Naive thymus-derived CD4-positive, alpha-beta T cell (primary cell): ENCODE results near the gene PEX26. TPM values are rescaled to one million over a fixed set of nuclear protein-coding genes. Genes with fewer than 3 reads are reported as not detected.
A peak's percentile ranks its signal among the peaks of the same experiment; 100 is the strongest.

ENCODE experiments used
- ATAC-seq: fragments of 150-1000 bp; cut with Tn5 transposase; 2 replicates; pipeline ENCODE4 v1.10.0; 2021; ENCODE audit warnings: mild to moderate bottlenecking, moderate library complexity
- CTCF ChIA-PET: fragments of 350-600 bp; sonication (Branson Sonifier 250); formaldehyde crosslinking; loops from one replicate; lab custom pipeline; 2021; ENCODE audit warnings: antibody characterized with exemption; lab: Charles Lee
- POLR2A ChIA-PET: fragments of 350-600 bp; sonication (Branson Sonifier 250); formaldehyde crosslinking; loops from one replicate; lab custom pipeline; 2021; ENCODE audit warnings: antibody characterized with exemption, inconsistent platforms; lab: Charles Lee
- DNase-seq, 9 donors: peaks; one replicate each; pipeline versions ENCODE4 v3.0.0 to v3.0.0-alpha.2; 2020 to 2022; ENCODE audit warnings: mixed read lengths in 1 of 9
- H3K27ac ChIP-seq: one replicate; pipeline ENCODE4 v1.7.0; 2013; ENCODE audit warnings: mild to moderate bottlenecking, low read depth, low read length, moderate library complexity
- H3K27me3 ChIP-seq, 2 donors: one replicate each; pipeline ENCODE4 v1.7.0; 2013; ENCODE audit warnings: low read length in 2 of 2, mild to moderate bottlenecking in 2 of 2, moderate library complexity in 2 of 2; ENCODE audit not compliant: control insufficient read depth in 2 of 2, insufficient read depth in 2 of 2
- H3K36me3 ChIP-seq, 3 experiments: 1 replicate in 2 of 3; 2 replicates in 1 of 3; pipeline ENCODE4 v1.7.0; 2013; ENCODE audit warnings: low read length in 3 of 3, mild to moderate bottlenecking in 3 of 3, moderate library complexity in 1 of 3; ENCODE audit not compliant: insufficient read depth in 3 of 3, control insufficient read depth in 2 of 3
- H3K4me1 ChIP-seq, 2 donors: one replicate each; pipeline ENCODE4 v1.7.0; 2013; ENCODE audit warnings: low read length in 2 of 2, mild to moderate bottlenecking in 2 of 2, moderate library complexity in 1 of 2; ENCODE audit not compliant: control insufficient read depth in 2 of 2, insufficient read depth in 2 of 2
- H3K4me3 ChIP-seq: 2 replicates; pipeline ENCODE4 v1.7.0; 2013; ENCODE audit warnings: mild to moderate bottlenecking, low read length
- H3K9me3 ChIP-seq, 3 experiments: 1 replicate in 2 of 3; 2 replicates in 1 of 3; pipeline ENCODE4 v1.7.0; 2013; ENCODE audit warnings: low read length in 3 of 3; ENCODE audit not compliant: control insufficient read depth in 2 of 3
- H3K27ac Mint-ChIP-seq, 9 donors: one replicate each; pipeline ENCODE4 v1.8.0; 2020 to 2022; ENCODE audit warnings: mixed read lengths in 9 of 9, mild to moderate bottlenecking in 8 of 9, moderate library complexity in 5 of 9, inconsistent platforms in 2 of 9
- H3K27me3 Mint-ChIP-seq, 5 donors: one replicate each; pipeline ENCODE4 v1.8.0; 2021 to 2022; ENCODE audit warnings: mixed read lengths in 5 of 5, mild to moderate bottlenecking in 1 of 5
- H3K36me3 Mint-ChIP-seq, 5 donors: one replicate each; pipeline ENCODE4 v1.8.0; 2020 to 2022; ENCODE audit warnings: mixed read lengths in 5 of 5, mild to moderate bottlenecking in 3 of 5, inconsistent platforms in 1 of 5
- H3K4me1 Mint-ChIP-seq, 7 donors: one replicate each; pipeline ENCODE4 v1.8.0; 2020 to 2022; ENCODE audit warnings: mixed read lengths in 7 of 7, mild to moderate bottlenecking in 3 of 7, inconsistent platforms in 1 of 7
- H3K4me3 Mint-ChIP-seq, 10 donors: one replicate each; pipeline ENCODE4 v1.8.0; 2020 to 2022; ENCODE audit warnings: mild to moderate bottlenecking in 10 of 10, mixed read lengths in 10 of 10, moderate library complexity in 6 of 10, inconsistent platforms in 2 of 10
- H3K9me3 Mint-ChIP-seq, 11 donors: one replicate each; pipeline ENCODE4 v1.8.0; 2020 to 2022; ENCODE audit warnings: mixed read lengths in 11 of 11, mild to moderate bottlenecking in 4 of 11, inconsistent platforms in 1 of 11, moderate library complexity in 1 of 11
- intact Hi-C, 2 donors: fragments of 100-400 bp; cut with micrococcal nuclease; formaldehyde crosslinking; loops; one replicate each; pipeline ENCODE4 v1.15.1; 2023
- polyA plus RNA-seq, 2 donors: library from polyadenylated mRNA; unstranded; fragments of 300-500 nt; fragmentation: Illumina TruSeq; gene quantifications; one replicate each; pipeline ENCODE4 v1.2.3, GENCODE V29; 2021
- total RNA-seq, 6 experiments: library from RNA in 5 of 6; stranded (reverse) in 5 of 6; gene quantifications; 1 replicate in 5 of 6; 2 replicates in 1 of 6; pipeline ENCODE4 v1.2.3 and lab custom pipeline; 2021 to 2026

The PEX26 gene
- total RNA-seq (10 to 100 TPM; 30.1 to 42.8 (median 35.5) TPM), polyA plus RNA-seq (1 to 10 TPM; 3.8 to 4.1 TPM), total RNA-seq (lab: John Stamatoyannopoulos, UW) (72.6 reads per million, percentile 79 among the genes with 10 or more reads in this experiment)

GRCh38 chr22:18077639-18078328 is at the start of gene PEX26:
Gene PEX26 (plus strand): TSS chr22:18077990. CDS start chr22:18078377, 387 bp downstream.
- Histone ChIP-seq H3K9me3 (no peaks in the 10 kb centered on the region), H3K4me1 (peaks cover 19 to 27% of the 10 kb centered on the region in 2 donors), H3K27ac (peak within 1 kb of the TSS; percentile 80), H3K4me3 (peak within 1 kb of the TSS; percentile 96), H3K36me3 (peaks cover 3 to 35% (median 4%) of the 10 kb centered on the region in 3 experiments), H3K27me3 (no peaks in the 10 kb centered on the region)
- peaks cover 0 to 4% (median 0%) of the 10 kb centered on the region in 11 donors for H3K9me3 Mint-ChIP-seq
- POLR2A ChIA-PET: interaction anchor here (0.7 to 2.6 kb wide), 10 partner anchors 8 to 1067 kb away, joined by 3 to 18 read pairs (median 4); partner anchors contain the start of genes ESS2 and USP18
- H3K4me3 Mint-ChIP-seq: peak within 1 kb of the TSS; percentile 94 to 100 (median 97)
- peaks cover 22 to 66% (median 61%) of the 10 kb centered on the region in 7 donors for H3K4me1 Mint-ChIP-seq
- peak; percentile 99 for ATAC-seq
- H3K27ac Mint-ChIP-seq: peak within 1 kb of the TSS; percentile 93 to 99 (median 98)
- intact Hi-C loops: loop anchor here (1.0 to 5.0 kb wide), 17 partner anchors 53 to 1640 kb away; partner anchors contain the start of genes ATP6V1E1 (in 2 of the 2), BCL2L13 (in 2 of the 2), MICAL3 (in 2 of the 2) and USP18 (in 2 of the 2)
- peaks cover 5 to 28% (median 24%) of the 10 kb centered on the region in 5 donors for H3K36me3 Mint-ChIP-seq
- peak; percentile 85 to 96 (median 95) for DNase-seq
- H3K27me3 Mint-ChIP-seq: no peaks in the 10 kb centered on the region
- CTCF ChIA-PET: interaction anchor here (0.7 to 4.1 kb wide), 6 partner anchors 79 to 341 kb away, joined by 3 to 87 read pairs (median 6); no protein-coding TSS in a partner anchor

GRCh38 chr22:18028817-18029527 is 48.8 kb upstream of the PEX26 start:
- Mint-ChIP-seq H3K4me3 (no peak overlapping the region), H3K36me3 (no peaks in the 10 kb centered on the region), H3K4me1 (peaks cover under 1 to 10% (median 7%) of the 10 kb centered on the region in 7 donors), H3K27ac (no peak overlapping the region), H3K9me3 (peaks cover 0 to 2% (median 0%) of the 10 kb centered on the region in 11 donors), H3K27me3 (peaks cover 24 to 49% (median 30%) of the 10 kb centered on the region in 5 donors)
- ATAC-seq (no peak), DNase-seq (no peak)
- H3K4me1 ChIP-seq: peaks cover 0 to 4% of the 10 kb centered on the region in 2 donors
- intact Hi-C loops: no loop called here
- H3K27me3 ChIP-seq: no peaks in the 10 kb centered on the region
- no peak overlapping the region for H3K4me3 ChIP-seq
- H3K27ac ChIP-seq: no peak overlapping the region
- H3K36me3 ChIP-seq: no peaks in the 10 kb centered on the region
- no peaks in the 10 kb centered on the region for H3K9me3 ChIP-seq
- ChIA-PET CTCF (interaction anchor here (0.8 to 1.4 kb wide), 2 partner anchors 29 to 78 kb away, joined by 4 to 5 read pairs; no protein-coding TSS in a partner anchor), POLR2A (no interaction called here)

- ChIA-PET CTCF (no interaction called here), POLR2A (no interaction called here)
- Histone ChIP-seq H3K9me3 (no peaks in the 10 kb centered on the region), H3K27me3 (no peaks in the 10 kb centered on the region), H3K27ac (no peak overlapping the region), H3K4me3 (no peak overlapping the region), H3K4me1 (peaks cover 0 to under 1% of the 10 kb centered on the region in 2 donors), H3K36me3 (no peaks in the 10 kb centered on the region)
- Mint-ChIP-seq H3K27me3 (peaks cover 20 to 45% (median 27%) of the 10 kb centered on the region in 5 donors), H3K9me3 (no peaks in the 10 kb centered on the region), H3K4me3 (no peak overlapping the region), H3K27ac (no peak overlapping the region), H3K4me1 (peaks cover 0 to 7% (median 4%) of the 10 kb centered on the region in 7 donors), H3K36me3 (no peaks in the 10 kb centered on the region)
- DNase-seq (no peak), ATAC-seq (no peak)
- intact Hi-C loops: no loop called here
Observed at GRCh38 chr22:18029686-18030267, 48.0 kb upstream of the PEX26 start.

GRCh38 chr22:18031695-18032454 is 45.9 kb upstream of the PEX26 start:
- H3K27me3 Mint-ChIP-seq: peaks cover 1 to 28% (median 7%) of the 10 kb centered on the region in 5 donors
- Histone ChIP-seq H3K27me3 (no peaks in the 10 kb centered on the region), H3K4me3 (no peak overlapping the region), H3K9me3 (no peaks in the 10 kb centered on the region), H3K36me3 (no peaks in the 10 kb centered on the region), H3K27ac (no peak overlapping the region), H3K4me1 (no peaks in the 10 kb centered on the region)
- no peak overlapping the region for H3K27ac Mint-ChIP-seq
- no peak overlapping the region for H3K4me3 Mint-ChIP-seq
- H3K9me3 Mint-ChIP-seq: no peaks in the 10 kb centered on the region
- DNase-seq (no peak), ATAC-seq (no peak)
- no peaks in the 10 kb centered on the region for H3K36me3 Mint-ChIP-seq
- ChIA-PET CTCF (no interaction called here), POLR2A (no interaction called here)
- no peaks in the 10 kb centered on the region for H3K4me1 Mint-ChIP-seq
- intact Hi-C loops: no loop called here

- ChIA-PET CTCF (no interaction called here), POLR2A (no interaction called here)
- no peaks in the 10 kb centered on the region for H3K4me1 ChIP-seq
- H3K27ac ChIP-seq: no peak overlapping the region
- Mint-ChIP-seq H3K36me3 (no peaks in the 10 kb centered on the region), H3K9me3 (no peaks in the 10 kb centered on the region), H3K4me3 (no peak overlapping the region), H3K27ac (no peak overlapping the region), H3K4me1 (no peaks in the 10 kb centered on the region), H3K27me3 (peaks cover 0 to 21% (median 6%) of the 10 kb centered on the region in 5 donors)
- H3K4me3 ChIP-seq: no peak overlapping the region
- DNase-seq: no peak
- no peaks in the 10 kb centered on the region for H3K27me3 ChIP-seq
- no peaks in the 10 kb centered on the region for H3K36me3 ChIP-seq
- ATAC-seq: no peak
- intact Hi-C loops: no loop called here
- H3K9me3 ChIP-seq: no peaks in the 10 kb centered on the region
Observed at GRCh38 chr22:18032455-18033101, 45.2 kb upstream of the PEX26 start.
